GM12878 (cell line): ENCODE data around the gene MSL2. TPM values are rescaled to one million over a fixed set of nuclear protein-coding genes. Genes with fewer than 3 reads are reported as not detected.
A peak's percentile ranks its signal among the peaks of the same experiment; 100 is the strongest.

ENCODE experiments used
- ATAC-seq: fragments of 200-7000 bp; cut with Tn5 transposase; 3 replicates; pipeline ENCODE4 v1.9.1; 2020; ENCODE audit warnings: mild to moderate bottlenecking, moderate library complexity
- BruUV-seq: library from RNA; stranded (reverse); fragments of 400-500 nt; replicated peaks from 2 replicates; lab custom pipeline; 2021; lab: Mats Ljungman, UMichigan
- CTCF ChIA-PET: fragments of 300-600 bp; sonication (Branson Sonifier 250); formaldehyde crosslinking; extraction: SDS; loops from one replicate; lab custom pipeline; 2021; ENCODE audit warnings: inconsistent platforms; lab: Yijun Ruan, JAX
- POLR2A ChIA-PET: fragments of 350-600 bp; formaldehyde crosslinking; extraction: SDS; loops from one replicate; lab custom pipeline; 2021; ENCODE audit warnings: inconsistent platforms; lab: Charles Lee
- RAD21 ChIA-PET: fragments of 300-600 bp; sonication (Branson Sonifier 250); formaldehyde crosslinking; loops from one replicate; lab custom pipeline; 2023; ENCODE audit warnings: antibody characterized with exemption; ENCODE audit not compliant: unreplicated experiment; lab: Charles Lee
- SMC1A ChIA-PET: fragments of 300-600 bp; sonication (Branson Sonifier 250); formaldehyde crosslinking; loops from one replicate; lab custom pipeline; 2023; ENCODE audit not compliant: unreplicated experiment, uncharacterized antibody; lab: Charles Lee
- DNase-seq: peaks from one replicate; pipeline ENCODE4 v3.0.0-alpha.2; 2011; ENCODE audit warnings: low read depth, low spot score
- FAIRE-seq: peaks from 3 replicates; lab custom pipeline; 2011; peaks lifted over from hg19 to GRCh38; lab: Jason Lieb, UNC
- H2AFZ ChIP-seq: 2 replicates; pipeline ENCODE4 v1.6.0; 2011; ENCODE audit warnings: low read depth, low read length, control low read depth; ENCODE audit not compliant: control insufficient read depth
- H3K27ac ChIP-seq: 2 replicates; pipeline ENCODE4 v1.5.1; 2011; ENCODE audit warnings: control low read depth; ENCODE audit not compliant: control insufficient read depth, insufficient read depth
- H3K27me3 ChIP-seq, 2 experiments: replicated peaks in 1 of 2; 2 replicates each; pipeline versions ENCODE4 v1.6.0 to v1.6.1; 2011; ENCODE audit warnings: low read length in 1 of 2; ENCODE audit not compliant: control insufficient read depth in 2 of 2, insufficient read depth in 2 of 2
- H3K36me3 ChIP-seq, 2 experiments: 2 replicates each; pipeline ENCODE4 v1.5.1; 2011; ENCODE audit warnings: low read length in 1 of 2; ENCODE audit not compliant: control insufficient read depth in 2 of 2, insufficient read depth in 2 of 2
- H3K4me1 ChIP-seq: 2 replicates; pipeline ENCODE4 v1.6.1; 2011; ENCODE audit warnings: mild to moderate bottlenecking, low read length, moderate library complexity, mixed read lengths; ENCODE audit not compliant: control insufficient read depth, insufficient read depth
- H3K4me2 ChIP-seq: 2 replicates; pipeline ENCODE4 v1.6.0; 2011; ENCODE audit warnings: control low read depth; ENCODE audit not compliant: control insufficient read depth, insufficient read depth
- H3K4me3 ChIP-seq: fragments of 200-600 bp; sonication (generic); 2 replicates; pipeline ENCODE4 v1.5.1; 2016
- H3K79me2 ChIP-seq: 2 replicates; pipeline ENCODE4 v1.6.0; 2011; ENCODE audit warnings: low read length; ENCODE audit not compliant: control insufficient read depth, insufficient read depth
- H3K9ac ChIP-seq: 2 replicates; pipeline ENCODE4 v1.8.0; 2011; ENCODE audit warnings: low read length, control low read depth, mixed read lengths; ENCODE audit not compliant: control insufficient read depth, insufficient read depth
- H3K9me3 ChIP-seq: replicated peaks from 3 replicates; pipeline ENCODE4 v1.5.1; 2011; ENCODE audit warnings: mild to moderate bottlenecking, low read length; ENCODE audit not compliant: control insufficient read depth, insufficient read depth
- H4K20me1 ChIP-seq: 2 replicates; pipeline ENCODE4 v1.6.0; 2011; ENCODE audit not compliant: control insufficient read depth, insufficient read depth
- BMI1 ChIP-seq: fragments of 450-650 bp; IDR thresholded peaks from 2 replicates; pipeline ENCODE4 v1.6.1; 2016; ENCODE audit warnings: mild to moderate bottlenecking, moderate library complexity, borderline replicate concordance
- CHD1 ChIP-seq: IDR thresholded peaks from 2 replicates; pipeline ENCODE4 v1.6.1; 2012; ENCODE audit warnings: low read depth, low read length, improper control_type of control experiment
- EZH2 ChIP-seq: IDR thresholded peaks from 2 replicates; pipeline ENCODE4 v1.6.1; 2012; ENCODE audit warnings: low read depth, mild to moderate bottlenecking, control low read depth, inconsistent platforms, low read length, borderline replicate concordance; ENCODE audit not compliant: control insufficient read depth
- MYC ChIP-seq: IDR thresholded peaks from 2 replicates; pipeline ENCODE4 v1.6.1; 2011; ENCODE audit warnings: mild to moderate bottlenecking, low read length, moderate library complexity, inconsistent platforms; ENCODE audit not compliant: insufficient read depth, insufficient replicate concordance, insufficient read length, severe bottlenecking
- PML ChIP-seq: IDR thresholded peaks from 2 replicates; pipeline ENCODE4 v1.6.1; 2012; ENCODE audit warnings: low read length, inconsistent platforms
- POLR2A ChIP-seq: IDR thresholded peaks from 2 replicates; pipeline ENCODE4 v1.6.1; 2011; ENCODE audit warnings: low read depth, mild to moderate bottlenecking, low read length
- SMC3 ChIP-seq: IDR thresholded peaks from 2 replicates; pipeline ENCODE4 v1.6.1; 2011; ENCODE audit warnings: low read length, improper control_type of control experiment, borderline replicate concordance
- SREBF1 ChIP-seq: IDR thresholded peaks from 2 replicates; pipeline ENCODE4 v1.6.1; 2012; ENCODE audit warnings: mild to moderate bottlenecking, low read length
- WGBS: methylation state at CpG from one replicate; pipeline ENCODE4 v1.1.6; 2016; ENCODE audit warnings: low lambda C conversion rate; ENCODE audit not compliant: insufficient replicate concordance, insufficient coverage; ENCODE audit errors: missing lambda C conversion rate; 5-methylcytosine and 5-hydroxymethylcytosine counted together
- in situ Hi-C: fragments of 300-500 bp; cut with MboI; formaldehyde crosslinking; loops from 9 replicates; pipeline ENCODE4 v1.14.3; 2018; ENCODE audit warnings: mixed read lengths
- intact Hi-C: fragments of 100-400 bp; cut with micrococcal nuclease; formaldehyde crosslinking; loops from one replicate; pipeline ENCODE4 v1.14.2; 2022; ENCODE audit not compliant: unreplicated experiment
- polyA plus RNA-seq, 11 experiments: library from polyadenylated mRNA; depleted of rRNA in 4 of 11; unstranded in 6 of 11; stranded (reverse) in 5 of 11; fragments of >200 nt; fragmentation: Nextera tagmentation in 4 of 11; fragmentation: Illumina TruSeq in 1 of 11; extraction: Ambion mirVana in 4 of 11; extraction: Trizol in 1 of 11; gene quantifications; 1 replicate in 1 of 11; 2 replicates in 10 of 11; pipeline versions ENCODE4 v1.2.1 to v1.2.3, GENCODE V29; 2011 to 2016; ENCODE audit warnings: inconsistent platforms in 2 of 11, missing spikeins in 2 of 11, low read depth in 1 of 11
- total RNA-seq, 4 experiments: library from RNA; depleted of rRNA in 3 of 4; stranded (reverse); fragments of >200 nt in 3 of 4; fragmentation: Illumina TruSeq in 1 of 4; extraction: Trizol in 1 of 4; gene quantifications; 2 replicates each; pipeline versions ENCODE4 v1.2.1 to v1.2.3, GENCODE V29; 2013 to 2021
- TF ChIP-seq, protein P1 (sequence below): fragments of 450-650 bp; formaldehyde crosslinking; IDR thresholded peaks from 2 replicates; pipeline ENCODE4 v1.5.0; 2022; ENCODE audit warnings: mild to moderate bottlenecking, missing genetic modification characterization
- TF ChIP-seq, protein P2 (sequence below): fragments of 450-650 bp; IDR thresholded peaks from 2 replicates; pipeline ENCODE4 v1.6.1; 2017; ENCODE audit warnings: mild to moderate bottlenecking

MSL2 gene
- total and polyA plus RNA-seq, 10 of the 15 experiments (the other 5 are each of a cell fraction or from before 2014, with no cell fraction given): 3.5 to 31.7 (median 10.5) TPM

DNA sequence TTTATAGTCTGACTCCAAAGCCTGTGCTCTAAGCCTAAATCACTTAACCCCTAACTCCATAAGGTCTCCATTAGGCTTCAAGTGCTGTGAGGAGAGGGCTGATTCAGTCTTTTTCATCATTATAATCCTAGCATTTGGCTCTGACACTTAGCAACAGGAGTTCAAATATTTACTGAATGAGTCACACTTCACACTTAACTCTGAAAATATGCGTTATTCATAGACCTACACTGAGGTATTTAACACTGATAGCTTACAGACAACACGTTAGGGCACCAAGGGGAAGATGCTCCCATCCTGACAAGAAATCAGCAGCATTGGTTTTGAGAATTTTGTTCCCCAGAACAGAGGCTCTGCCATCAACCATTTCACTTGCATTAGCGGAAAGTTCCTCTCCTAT lies 53.5 kb downstream of the MSL2 start:
- no peak for FAIRE-seq
- Histone ChIP-seq H2AFZ (no peak overlapping the region), H3K36me3 (no peaks in the 10 kb centered on the region; a peak in 1 of 4 replicates), H3K4me1 (no peaks in the 10 kb centered on the region), H3K79me2 (no peaks in the 10 kb centered on the region; the same call in 1 of the 2 replicates), H3K9ac (no peak overlapping the region), H3K27me3 (no peaks in the 10 kb centered on the region), H4K20me1 (no peaks in the 10 kb centered on the region), H3K4me2 (no peak overlapping the region), H3K9me3 (no peaks in the 10 kb centered on the region), H3K27ac (no peak overlapping the region), H3K4me3 (no peak overlapping the region)
- TF ChIP-seq SMC3 (no peak), POLR2A (0 out of 2 replicates have a peak, but pooled peaks have one; percentile 8)
- no TSS peak for BruUV-seq
- 83% methylated on average over 3 of the region's 3 CpGs for WGBS
- ChIA-PET CTCF (no interaction called here), POLR2A (no interaction called here), RAD21 (no interaction called here), SMC1A (no interaction called here)
- in situ Hi-C loops: no loop called here
- no peak for DNase-seq
- ATAC-seq: peak; percentile 58
- intact Hi-C loops: loop anchor here (5.0 kb wide), 1 partner anchor 65 kb away; no protein-coding TSS in a partner anchor

DNA sequence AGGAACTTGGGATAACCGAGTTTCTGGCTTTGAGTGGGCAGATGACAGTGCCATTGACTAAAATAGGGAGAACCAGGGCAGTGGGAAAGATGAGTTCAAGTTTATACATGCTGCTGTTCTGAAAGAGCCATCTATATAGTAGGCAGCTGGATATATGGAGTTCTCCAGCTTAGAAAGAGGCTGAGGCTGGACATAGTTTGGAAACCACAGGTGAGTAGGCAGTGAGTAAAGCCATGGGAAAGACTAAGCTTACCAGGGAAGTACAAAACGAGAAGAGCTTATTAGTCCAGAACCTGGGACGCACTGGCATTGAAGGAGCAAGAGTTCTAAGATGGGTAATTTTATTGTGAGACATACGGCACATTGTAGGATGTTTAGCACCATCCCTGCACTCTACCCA lies 54.2 kb downstream of the MSL2 start:
- DNase-seq: no peak
- BruUV-seq: no TSS peak
- ChIA-PET SMC1A (interaction anchor here (0.6 to 1.1 kb wide), 2 partner anchors 34 to 358 kb away, joined by 3 read pairs; no protein-coding TSS in a partner anchor), CTCF (interaction anchor here (0.6 kb wide), 1 partner anchor 224 kb away, joined by 3 read pairs; no protein-coding TSS in a partner anchor), RAD21 (no interaction called here), POLR2A (no interaction called here)
- intact Hi-C loops: loop anchor here (5.0 kb wide), 1 partner anchor 65 kb away; no protein-coding TSS in a partner anchor
- Histone ChIP-seq H3K4me1 (no peaks in the 10 kb centered on the region), H3K9me3 (no peaks in the 10 kb centered on the region), H3K36me3 (no peaks in the 10 kb centered on the region; a peak in 1 of 4 replicates), H2AFZ (no peak overlapping the region), H4K20me1 (no peaks in the 10 kb centered on the region), H3K9ac (no peak overlapping the region), H3K27me3 (no peaks in the 10 kb centered on the region), H3K27ac (no peak overlapping the region), H3K4me2 (no peak overlapping the region), H3K79me2 (no peaks in the 10 kb centered on the region), H3K4me3 (no peak overlapping the region)
- in situ Hi-C loops: no loop called here
- FAIRE-seq: no peak
- no peak; the same call in 1 of the 3 replicates for ATAC-seq
- 86% methylated on average over 4 of the region's 4 CpGs for WGBS
- TF ChIP-seq PML (no peak), MYC (no peak), SREBF1 (no peak), EZH2 (no peak), BMI1 (no peak), CHD1 (no peak)
- TF ChIP-seq, protein P1, sequence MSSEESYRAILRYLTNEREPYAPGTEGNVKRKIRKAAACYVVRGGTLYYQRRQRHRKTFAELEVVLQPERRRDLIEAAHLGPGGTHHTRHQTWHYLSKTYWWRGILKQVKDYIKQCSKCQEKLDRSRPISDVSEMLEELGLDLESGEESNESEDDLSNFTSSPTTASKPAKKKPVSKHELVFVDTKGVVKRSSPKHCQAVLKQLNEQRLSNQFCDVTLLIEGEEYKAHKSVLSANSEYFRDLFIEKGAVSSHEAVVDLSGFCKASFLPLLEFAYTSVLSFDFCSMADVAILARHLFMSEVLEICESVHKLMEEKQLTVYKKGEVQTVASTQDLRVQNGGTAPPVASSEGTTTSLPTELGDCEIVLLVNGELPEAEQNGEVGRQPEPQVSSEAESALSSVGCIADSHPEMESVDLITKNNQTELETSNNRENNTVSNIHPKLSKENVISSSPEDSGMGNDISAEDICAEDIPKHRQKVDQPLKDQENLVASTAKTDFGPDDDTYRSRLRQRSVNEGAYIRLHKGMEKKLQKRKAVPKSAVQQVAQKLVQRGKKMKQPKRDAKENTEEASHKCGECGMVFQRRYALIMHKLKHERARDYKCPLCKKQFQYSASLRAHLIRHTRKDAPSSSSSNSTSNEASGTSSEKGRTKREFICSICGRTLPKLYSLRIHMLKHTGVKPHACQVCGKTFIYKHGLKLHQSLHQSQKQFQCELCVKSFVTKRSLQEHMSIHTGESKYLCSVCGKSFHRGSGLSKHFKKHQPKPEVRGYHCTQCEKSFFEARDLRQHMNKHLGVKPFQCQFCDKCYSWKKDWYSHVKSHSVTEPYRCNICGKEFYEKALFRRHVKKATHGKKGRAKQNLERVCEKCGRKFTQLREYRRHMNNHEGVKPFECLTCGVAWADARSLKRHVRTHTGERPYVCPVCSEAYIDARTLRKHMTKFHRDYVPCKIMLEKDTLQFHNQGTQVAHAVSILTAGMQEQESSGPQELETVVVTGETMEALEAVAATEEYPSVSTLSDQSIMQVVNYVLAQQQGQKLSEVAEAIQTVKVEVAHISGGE (CRISPR knock-in tag): no peak
- TF ChIP-seq, protein P2, sequence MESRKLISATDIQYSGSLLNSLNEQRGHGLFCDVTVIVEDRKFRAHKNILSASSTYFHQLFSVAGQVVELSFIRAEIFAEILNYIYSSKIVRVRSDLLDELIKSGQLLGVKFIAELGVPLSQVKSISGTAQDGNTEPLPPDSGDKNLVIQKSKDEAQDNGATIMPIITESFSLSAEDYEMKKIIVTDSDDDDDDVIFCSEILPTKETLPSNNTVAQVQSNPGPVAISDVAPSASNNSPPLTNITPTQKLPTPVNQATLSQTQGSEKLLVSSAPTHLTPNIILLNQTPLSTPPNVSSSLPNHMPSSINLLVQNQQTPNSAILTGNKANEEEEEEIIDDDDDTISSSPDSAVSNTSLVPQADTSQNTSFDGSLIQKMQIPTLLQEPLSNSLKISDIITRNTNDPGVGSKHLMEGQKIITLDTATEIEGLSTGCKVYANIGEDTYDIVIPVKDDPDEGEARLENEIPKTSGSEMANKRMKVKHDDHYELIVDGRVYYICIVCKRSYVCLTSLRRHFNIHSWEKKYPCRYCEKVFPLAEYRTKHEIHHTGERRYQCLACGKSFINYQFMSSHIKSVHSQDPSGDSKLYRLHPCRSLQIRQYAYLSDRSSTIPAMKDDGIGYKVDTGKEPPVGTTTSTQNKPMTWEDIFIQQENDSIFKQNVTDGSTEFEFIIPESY: no peak
